Measurements from ENCODE around the gene FAF1.
"Not testable (repeated sequence)": the region's sequence is repeated elsewhere in the genome, so short reads cannot be mapped to it uniquely, and the experiment has no call there.

Gene FAF1

DNA sequence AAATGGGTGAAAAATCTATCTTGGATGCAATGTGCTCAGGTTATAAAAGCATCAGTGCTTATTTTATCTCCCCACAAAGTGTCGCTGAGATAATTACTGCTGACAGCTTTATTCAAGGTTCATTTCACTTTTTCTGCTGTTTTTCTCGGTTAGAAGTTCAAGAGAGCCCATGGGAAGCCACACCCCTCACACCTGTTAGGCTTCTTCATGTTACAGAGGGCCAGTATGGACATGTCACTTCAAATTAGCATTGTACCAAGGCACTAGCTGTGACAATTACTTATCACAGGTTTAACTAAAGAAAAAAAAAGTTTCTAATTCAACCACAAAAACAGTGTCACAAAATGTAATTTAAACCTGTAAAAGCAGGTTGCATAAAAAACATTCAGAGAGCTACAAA is 349.5 kb downstream of the FAF1 start:
- DNase-seq = no peak

DNA sequence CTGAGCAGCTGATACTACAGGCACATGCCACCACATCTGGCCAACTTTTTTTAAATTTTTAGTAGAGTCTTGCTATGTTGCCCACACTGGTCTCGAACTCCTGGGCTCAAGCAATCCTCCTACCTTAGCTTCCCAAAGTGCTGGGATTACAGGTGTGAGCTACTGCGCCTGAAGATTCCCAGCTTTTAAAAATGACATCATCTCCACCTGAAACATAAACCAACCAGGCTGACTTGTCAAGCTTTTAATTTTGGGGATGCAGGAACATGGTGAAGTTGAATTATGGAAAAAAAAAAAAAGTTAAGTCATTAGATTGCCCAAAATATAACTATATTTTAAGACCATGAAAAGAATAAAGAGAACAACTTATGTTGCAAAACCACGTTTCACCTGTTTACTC is 350.6 kb downstream of the FAF1 start:
- no peak for DNase-seq

DNA sequence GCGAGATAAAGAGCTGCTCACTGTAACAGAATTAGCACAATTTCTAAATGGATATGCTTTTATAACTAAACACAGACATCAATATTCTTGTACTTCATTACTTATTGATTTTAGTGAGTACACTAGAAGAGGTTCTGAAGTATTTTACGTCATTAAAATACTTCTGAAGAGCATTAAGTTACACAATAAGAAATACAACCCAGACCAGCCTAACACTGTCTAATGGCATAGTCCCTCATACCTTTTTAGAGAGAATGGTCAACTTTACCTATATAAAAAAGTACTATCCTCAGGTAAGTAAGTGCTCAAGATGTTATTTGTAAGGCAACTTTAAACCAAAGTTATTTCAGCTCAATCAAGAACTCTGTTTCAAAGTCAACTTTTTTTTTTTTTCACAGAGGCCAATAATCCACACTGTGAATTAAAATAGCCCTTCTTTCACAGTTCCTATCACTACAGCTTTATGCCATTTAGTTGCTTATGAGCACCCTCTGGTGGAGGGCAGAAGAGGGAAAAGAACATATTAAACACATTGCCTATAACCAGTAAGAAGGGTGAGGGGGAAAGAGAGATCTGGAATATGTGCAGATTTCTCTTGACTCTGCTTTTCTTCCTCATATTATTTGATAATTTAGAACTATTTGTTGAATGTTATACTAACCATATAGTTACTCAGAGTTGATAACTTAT is 354.7 kb downstream of the FAF1 start:
- peak; percentile 36 for DNase-seq

DNA sequence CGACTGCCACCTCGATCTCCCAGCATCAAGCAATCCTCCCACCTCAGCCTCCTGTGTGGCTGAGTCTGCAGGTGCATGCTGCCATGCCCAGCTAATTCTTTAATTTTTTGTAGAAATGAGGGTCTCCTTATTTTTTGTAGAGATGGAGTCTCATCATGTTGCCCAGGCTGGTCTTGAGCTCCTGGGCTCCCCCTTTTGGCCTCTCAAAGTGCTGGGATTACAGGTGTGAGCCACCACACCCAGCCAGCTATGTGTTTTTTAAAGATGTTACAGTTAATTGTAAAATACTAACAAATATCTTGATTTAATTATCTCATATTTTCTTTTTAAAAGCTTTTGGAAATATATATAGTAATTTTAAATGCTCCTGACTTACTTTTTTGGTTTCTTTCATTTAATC is 355.5 kb downstream of the FAF1 start:
- DNase-seq = no peak

DNA sequence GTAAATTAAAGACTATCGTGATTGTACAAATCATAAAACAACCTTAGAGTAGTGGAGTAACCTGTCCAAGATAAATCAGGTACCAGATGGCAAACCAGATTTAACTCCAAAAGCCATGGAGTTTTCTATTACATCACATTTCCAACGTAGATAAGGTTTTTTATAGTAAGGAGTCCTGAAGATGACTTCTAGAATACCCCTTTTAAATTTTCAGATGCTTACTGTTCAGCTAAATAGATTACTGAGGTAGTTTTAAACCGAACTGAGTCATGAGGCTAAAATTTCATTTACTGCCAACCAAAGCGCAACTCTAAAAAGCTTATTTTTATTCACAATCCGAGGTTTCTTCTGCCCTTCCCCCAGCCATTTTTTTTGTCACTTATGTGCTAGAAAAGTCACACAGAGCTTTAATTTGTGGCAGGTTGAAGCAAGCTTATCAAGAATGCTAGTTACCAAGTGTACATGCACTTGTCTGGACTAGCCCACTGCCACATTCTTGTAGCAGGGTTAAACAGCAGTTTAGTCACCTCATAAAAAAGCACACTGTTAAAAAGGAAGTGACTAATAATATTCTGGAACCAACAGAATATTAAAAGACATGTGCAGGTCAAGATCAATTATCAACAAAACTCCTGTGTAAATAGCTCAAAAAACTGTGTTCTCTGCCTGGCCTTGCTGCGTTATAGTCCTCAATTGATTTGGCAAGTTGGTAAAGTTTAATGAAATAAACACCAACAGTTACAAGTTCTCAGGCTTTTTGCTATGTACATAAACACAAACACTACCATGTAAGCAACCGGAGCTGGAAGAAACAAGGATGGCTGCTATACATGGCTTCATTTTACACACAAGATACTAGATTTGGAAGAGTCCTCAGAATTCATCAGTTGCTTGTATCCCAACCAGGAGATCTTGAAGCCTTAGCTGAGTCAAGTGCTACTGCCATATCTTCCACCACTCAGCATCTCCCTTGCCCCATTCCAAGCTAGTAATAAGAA is 356.5 kb downstream of the FAF1 start:
- no peak for DNase-seq

DNA sequence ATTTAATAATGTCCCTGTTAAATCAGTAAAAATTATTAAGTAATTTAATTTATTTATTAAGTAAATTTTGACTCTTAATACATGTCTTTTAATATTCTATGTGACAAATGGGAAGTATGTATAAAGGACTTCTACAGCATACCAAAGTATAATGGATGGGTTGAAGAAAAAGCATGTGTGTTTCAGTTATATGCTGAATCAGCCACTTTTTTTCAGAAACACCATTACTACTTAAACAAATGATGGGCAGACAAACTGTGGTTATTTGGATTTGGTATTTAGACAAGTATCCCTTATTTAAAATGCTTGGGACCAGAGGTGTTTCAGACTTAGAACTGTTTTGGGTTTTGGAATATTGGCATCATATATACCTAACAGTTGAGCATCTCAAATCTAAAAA is 360.5 kb downstream of the FAF1 start:
- DNase-seq = no peak

DNA sequence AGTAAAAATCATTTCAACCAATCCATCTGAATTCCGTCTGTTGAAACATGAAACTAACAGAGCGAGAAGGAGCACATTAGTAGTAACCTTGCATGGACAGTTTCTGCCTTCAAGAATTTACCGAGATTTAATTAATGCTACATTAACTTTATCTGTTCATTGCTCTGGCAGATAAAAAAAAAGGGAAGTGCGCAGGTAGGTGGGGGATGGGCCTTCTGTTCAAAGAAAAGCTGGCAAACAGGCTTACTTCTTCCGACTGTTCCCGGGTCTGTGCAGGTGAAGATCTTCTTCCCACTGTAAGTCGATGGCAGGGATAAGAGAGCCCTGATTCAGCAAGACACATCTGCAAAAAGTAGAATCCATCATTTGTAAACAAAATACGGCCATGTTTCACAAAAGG is 364.2 kb downstream of the FAF1 start:
- no peak for DNase-seq

DNA sequence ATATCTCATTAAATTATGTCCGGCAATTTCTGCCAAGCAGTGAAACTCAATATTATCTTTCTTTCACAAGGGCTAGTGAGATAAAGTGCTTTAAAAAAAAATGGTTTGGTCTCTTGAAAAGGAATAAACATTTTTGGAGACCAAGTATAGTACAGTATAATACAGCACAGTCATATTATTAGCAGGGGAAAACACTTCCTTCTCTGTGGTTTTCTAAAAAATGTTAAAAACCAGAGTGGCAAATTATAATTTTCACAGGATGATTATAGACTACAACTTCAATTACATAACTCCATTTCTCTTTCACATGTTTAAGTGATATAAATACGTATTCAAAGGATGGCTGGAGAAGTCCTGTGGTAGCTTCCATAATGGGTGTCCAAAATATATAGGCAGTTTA is 366.6 kb downstream of the FAF1 start:
- no peak for DNase-seq

DNA sequence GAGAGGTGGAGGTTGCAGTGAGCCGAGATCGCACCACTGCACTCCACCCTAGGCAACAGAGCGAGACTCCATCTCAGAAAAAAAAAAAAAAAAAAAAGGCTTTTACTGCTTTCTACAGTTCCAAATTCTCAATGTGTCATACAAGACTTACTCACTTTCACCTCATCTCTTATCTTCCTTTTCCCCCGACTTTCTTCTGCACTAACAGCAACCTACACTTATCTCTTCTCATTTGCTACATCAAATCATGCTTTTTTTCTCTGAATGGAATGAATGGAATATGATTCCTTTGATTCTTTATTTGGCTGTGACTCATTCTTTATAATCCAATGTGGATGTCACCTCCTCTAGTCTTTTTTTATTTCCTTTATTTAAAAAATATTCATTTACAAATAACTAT is 368.5 kb downstream of the FAF1 start:
- no peak for DNase-seq

DNA sequence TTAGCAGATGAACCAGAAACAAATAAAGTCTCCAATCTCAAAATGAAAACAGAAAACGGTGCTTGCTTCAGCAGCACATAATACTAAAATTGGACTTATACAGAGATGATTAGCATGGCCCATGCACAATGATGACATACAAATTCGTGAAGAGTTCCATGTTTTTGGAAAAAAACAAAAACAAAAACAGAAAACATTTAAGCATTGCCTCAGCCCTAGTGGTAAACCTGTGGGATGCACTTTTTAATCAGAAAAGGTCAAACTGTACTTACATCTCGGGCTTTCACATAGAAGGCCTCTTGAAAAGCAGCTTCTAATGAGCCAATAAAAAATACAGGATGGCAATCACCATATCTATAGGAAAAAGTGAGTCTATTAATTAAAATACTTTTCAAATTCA is 377.7 kb downstream of the FAF1 start:
- DNase-seq = no peak

DNA sequence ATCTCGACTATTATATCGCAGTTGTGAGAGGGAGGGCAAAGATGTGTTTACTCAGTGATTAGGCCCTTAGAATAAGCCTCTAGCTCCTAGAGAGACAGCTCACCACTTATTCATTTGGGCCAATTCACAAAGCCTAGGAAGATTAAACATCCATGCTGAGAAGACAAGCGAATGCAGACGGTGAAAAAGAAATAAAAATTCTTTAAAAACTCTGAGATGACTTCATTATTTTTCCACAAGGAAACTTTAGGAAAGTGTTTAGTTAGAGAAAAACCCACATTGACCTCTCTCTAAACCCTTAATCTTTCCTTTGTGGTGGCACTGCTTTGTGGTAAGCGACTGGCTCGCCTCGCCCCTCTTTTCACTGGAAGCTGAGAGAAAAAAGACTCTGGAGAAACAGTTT is 390.0 kb downstream of the FAF1 start:
- DNase-seq = no peak

DNA sequence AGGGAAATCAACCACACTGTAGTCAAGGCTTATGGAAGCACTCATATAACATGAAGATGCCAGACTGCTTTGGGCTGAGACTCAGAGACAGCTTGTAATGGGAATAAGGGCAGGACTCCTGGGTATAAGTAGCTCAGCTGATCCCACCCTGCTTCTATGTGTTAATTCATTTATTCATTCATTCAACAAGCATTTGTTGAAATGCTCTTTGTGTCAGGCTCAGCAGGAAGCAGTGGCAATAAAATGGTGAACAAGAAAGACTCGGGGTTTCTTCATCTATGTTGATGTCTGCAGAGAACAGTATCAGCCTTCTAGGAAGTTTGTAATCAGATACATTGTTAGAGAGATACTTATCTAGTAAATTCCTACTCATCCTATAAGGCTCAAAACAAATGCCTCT is 391.3 kb downstream of the FAF1 start:
- no peak for DNase-seq

DNA sequence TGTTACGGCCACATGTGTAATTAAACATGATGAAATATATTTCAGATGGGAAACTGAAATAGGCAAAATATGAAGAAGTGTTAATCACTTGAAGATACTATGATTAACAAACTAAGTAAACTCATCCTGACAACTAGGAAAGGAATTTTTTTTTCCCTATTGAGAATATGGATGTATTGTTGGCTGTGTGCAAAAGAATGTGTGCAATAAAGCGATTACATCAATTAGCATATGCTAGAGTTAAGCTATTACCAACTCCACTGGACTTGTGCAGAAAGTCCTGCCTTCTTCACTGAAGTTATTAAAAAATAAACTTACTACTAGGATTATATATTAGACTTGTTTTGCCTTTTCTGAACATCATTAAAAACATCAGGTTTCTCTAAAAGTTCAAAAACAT is 393.7 kb downstream of the FAF1 start:
- DNase-seq = no peak

DNA sequence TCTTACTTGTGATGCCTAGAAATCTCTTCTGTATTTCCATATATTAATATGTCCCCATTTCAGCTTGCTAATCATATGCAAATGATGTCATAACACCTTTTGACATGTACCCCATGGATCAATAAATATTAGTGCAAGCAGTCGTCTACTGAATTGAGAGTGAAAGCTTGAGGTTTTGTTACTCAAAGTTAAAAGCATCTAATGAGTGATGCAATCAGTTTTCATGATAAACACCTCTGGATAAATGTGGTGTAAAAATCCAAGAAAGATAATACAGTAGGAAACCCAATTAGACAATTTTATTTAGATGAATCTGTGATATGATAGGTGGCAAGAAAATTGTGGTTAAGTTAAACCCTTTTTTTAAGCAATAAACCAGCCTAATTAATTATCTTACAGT is 395.6 kb downstream of the FAF1 start:
- DNase-seq = no peak

DNA sequence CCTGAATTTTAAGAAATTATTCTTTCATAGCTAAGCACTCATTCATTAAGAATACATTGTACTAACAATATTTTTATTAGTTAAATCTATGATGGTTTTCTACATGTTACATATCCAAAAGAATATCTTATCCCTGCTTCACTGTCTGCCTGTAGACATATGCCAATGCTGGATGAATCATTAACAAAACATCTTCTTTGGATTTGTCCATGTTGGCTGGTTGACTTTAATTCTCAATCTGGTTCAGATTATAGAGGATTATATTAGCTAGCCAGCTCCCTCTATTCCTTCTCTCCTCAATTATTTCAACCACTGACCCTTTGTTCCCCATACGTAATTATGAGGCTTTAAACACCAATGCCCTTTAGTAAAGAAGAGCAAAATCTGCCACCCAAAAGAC is 398.0 kb downstream of the FAF1 start:
- no peak for DNase-seq

DNA sequence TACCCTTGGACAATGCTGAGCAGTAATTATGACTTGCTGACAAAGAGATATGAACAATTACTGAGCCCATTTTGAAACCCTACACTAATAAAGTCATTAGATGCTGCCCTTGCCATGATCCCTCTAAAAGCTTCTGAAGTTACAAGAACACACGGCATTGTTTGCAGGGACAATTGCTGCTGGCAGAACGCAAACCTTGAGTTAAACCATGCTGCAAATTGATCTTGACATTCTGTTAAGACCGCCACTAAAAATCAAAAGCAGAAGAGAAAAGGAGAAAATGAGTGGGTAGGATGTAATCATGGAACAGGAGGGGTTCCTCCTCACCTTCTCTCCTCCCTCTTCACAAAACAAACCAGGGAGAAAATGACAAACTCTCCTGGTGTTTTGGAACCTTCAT is 400.6 kb downstream of the FAF1 start:
- no peak for DNase-seq

DNA sequence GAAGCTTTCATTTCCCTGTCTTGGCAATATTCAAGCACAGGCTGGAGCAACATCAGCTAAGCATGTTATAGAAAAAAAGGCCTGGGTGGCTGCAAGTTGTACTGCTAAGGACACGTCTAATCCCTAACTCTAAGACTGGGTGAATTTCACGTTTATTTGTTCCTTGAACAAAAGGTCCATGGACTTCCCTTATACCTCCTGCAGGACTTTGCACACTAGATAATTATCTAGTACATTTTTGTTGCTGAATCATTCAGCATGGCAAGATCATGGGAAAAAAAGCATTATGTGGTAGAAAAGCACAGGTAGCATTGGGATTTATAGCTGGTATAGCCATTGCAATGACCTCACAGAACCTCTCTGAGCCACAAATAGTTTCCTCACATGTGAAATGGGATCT is 406.1 kb downstream of the FAF1 start:
- DNase-seq = no peak

DNA sequence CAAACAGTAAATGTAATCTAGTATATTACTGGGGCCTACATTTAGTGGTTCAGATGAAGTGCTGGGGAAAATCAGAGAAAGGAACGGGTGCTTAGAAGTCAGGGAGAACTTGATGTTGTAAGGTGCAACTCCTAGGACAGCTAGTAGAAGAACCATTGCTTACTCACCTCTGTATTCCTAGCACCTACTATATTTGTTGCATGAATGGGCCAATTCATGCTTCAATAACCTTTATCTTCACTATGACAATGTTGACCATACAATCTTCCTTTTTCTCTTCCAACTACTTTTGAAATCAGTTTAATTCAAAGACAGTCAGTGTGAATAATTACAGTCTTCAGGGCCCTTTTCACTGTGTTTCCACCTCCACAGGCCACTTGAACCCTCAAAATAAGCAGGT is 411.8 kb downstream of the FAF1 start:
- DNase-seq = no peak

DNA sequence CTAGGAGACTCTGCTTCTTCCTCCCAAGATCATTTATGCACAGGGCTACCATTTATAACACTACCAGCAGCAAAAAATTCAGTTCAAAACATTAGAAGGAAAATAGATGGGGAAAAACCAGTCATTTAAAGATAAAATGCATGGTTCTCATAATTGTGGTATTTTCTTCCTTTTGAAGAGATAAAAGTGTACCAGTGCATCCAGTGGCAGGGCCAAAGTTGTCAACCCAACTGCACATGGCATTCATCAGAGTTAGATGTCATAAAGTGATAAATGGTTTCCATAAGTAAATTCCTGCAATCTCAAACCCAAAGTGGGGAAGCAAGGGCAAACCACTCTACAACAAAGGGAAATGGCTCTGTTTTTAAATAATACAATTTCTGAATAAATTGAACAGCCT is 417.7 kb downstream of the FAF1 start:
- no peak for DNase-seq

DNA sequence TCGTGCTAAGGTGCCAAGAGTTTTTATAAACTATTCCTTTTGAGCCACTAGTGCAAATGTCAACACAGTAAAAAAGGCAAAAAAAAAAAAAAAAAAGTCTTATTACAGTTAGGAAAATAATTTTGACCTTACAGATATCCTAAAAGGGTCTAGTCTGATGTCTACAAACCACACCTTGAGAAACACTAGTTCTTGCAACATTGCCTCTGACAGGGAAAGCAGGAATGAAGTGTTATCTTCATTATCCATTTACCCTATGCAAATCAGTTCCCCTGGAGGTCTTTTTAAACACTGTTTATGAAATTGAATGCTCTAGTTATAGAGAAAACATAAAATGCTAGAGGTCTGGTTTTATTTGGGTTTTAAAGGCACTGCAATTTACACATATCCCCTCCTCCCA is 421.6 kb downstream of the FAF1 start:
- no peak for DNase-seq

DNA sequence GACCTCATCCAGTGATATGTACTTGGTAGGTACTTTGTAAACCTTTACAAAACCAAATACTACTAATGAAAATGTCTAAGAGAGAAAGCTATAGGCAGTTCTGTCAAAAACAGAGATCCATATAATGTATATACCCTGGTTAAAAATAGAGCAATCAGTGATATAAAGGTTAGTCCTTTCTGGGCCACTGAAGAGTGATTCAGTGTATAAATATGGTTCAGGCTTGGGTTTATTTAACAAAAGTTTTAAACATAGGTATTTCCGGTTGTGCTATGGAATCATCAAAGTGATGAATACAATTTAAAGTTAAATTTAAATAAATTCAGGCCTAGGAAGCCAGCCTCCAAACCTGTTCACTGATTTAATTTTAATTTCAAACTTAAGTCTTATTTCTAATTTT is 428.5 kb downstream of the FAF1 start:
- no peak for DNase-seq

DNA sequence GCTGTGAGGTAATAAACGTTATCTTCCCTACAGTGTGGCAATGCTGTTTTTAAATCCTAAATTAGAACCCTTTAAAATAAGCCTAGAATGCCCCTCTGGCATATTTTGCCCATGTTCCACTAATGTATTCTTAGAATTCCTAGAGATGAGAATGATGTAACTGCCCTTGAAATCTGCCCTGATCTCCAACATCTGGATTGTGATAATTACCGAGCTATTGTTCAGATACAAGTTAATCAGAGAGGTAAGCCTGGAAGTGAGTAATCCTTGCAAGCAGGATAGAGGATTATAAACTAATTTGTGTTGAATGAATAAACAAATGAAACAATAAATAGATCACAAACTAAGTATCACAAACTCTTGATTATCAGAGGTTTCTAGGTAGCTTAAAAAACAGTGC is 429.0 kb downstream of the FAF1 start:
- no peak for DNase-seq

DNA sequence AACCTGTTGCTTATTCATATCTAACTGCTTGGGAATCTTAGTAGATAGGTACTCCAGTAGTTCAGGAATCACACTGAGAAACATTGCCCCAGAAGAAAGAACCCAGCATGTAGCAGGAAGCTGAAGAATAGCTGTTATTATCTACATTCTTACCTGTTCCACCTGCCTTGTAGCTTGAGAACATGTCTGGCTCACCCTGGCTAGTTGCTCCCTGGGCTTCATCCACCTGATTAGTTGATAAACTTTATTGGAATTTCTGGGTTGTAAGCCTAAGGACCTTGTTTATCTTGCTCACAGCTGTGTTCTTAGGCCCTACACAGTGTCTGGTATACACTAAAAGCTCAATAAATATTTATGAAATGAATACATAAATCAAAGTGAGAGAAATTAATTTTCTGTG is 430.6 kb downstream of the FAF1 start:
- DNase-seq = no peak

DNA sequence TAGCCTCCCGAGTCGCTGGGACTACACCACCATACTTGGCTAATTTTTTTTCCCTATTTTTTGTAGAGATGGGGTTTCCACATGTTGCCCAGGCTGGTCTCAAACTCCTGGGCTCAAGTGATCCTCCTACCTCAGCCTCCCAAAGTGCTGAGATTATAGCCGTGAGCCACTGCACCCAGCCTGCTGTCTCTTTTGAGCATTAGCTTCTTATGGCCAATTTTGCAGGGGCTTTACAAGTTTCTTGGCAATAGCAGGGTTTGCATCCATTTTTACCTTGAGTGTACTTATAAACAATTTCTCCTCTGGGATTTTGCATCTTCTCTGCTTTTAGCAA is 432.1 kb downstream of the FAF1 start:
- DNase-seq = not testable (repeated sequence)
